A673 (cell line): Measurements from ENCODE around the gene KLC4. TPM values are rescaled to one million over a fixed set of nuclear protein-coding genes. Genes with fewer than 3 reads are reported as not detected.

Experiments used
- BruUV-seq: library from RNA; stranded (reverse); fragments of 400-500 nt; replicated peaks from 2 replicates; lab custom pipeline; 2021; lab: Mats Ljungman, UMichigan
- CTCF ChIA-PET: fragments of 300-600 bp; sonication (Branson Sonifier 250); formaldehyde crosslinking; loops from one replicate; lab custom pipeline; 2022; ENCODE audit warnings: antibody characterized with exemption; lab: Charles Lee
- POLR2A ChIA-PET: fragments of 300-600 bp; sonication (Branson Sonifier 250); formaldehyde crosslinking; loops from one replicate; lab custom pipeline; 2022; ENCODE audit warnings: antibody characterized with exemption; ENCODE audit not compliant: low non-redundant PET; lab: Charles Lee
- DNase-seq: peaks from one replicate; pipeline ENCODE4 v3.0.0-alpha.2; 2015; ENCODE audit warnings: low spot score
- H3K27ac ChIP-seq: fragments of 200-600 bp; sonication (generic); 2 replicates; pipeline ENCODE4 v1.5.1; 2016; ENCODE audit warnings: mixed run types, low read depth, mild to moderate bottlenecking, mixed read lengths, antibody characterized with exemption, low read length; ENCODE audit not compliant: poor library complexity, severe bottlenecking
- H3K27me3 ChIP-seq: fragments of 200-600 bp; sonication (generic); replicated peaks from 2 replicates; pipeline ENCODE4 v1.6.1; 2017; ENCODE audit warnings: mixed run types, low read depth, mild to moderate bottlenecking, mixed read lengths, antibody characterized with exemption, low read length; ENCODE audit not compliant: insufficient read depth, poor library complexity
- H3K36me3 ChIP-seq: fragments of 200-600 bp; sonication (generic); 2 replicates; pipeline ENCODE4 v1.6.1; 2016; ENCODE audit warnings: mixed run types, mild to moderate bottlenecking, mixed read lengths, antibody characterized with exemption, low read length; ENCODE audit not compliant: insufficient read depth, poor library complexity, severe bottlenecking
- H3K4me1 ChIP-seq: fragments of 200-600 bp; sonication (generic); 2 replicates; pipeline ENCODE4 v1.6.1; 2017; ENCODE audit warnings: mixed run types, mild to moderate bottlenecking, mixed read lengths, antibody characterized with exemption, low read length; ENCODE audit not compliant: insufficient read depth, poor library complexity, severe bottlenecking
- H3K4me3 ChIP-seq: fragments of 200-600 bp; sonication (generic); 2 replicates; pipeline ENCODE4 v1.5.1; 2016; ENCODE audit warnings: low read depth, mixed run types, mild to moderate bottlenecking, mixed read lengths, low read length; ENCODE audit not compliant: poor library complexity, severe bottlenecking
- H3K9me3 ChIP-seq: fragments of 200-600 bp; sonication (generic); 2 replicates; pipeline ENCODE4 v1.6.1; 2016; ENCODE audit warnings: mixed run types, low read depth, mild to moderate bottlenecking, mixed read lengths, antibody characterized with exemption, low read length; ENCODE audit not compliant: poor library complexity, severe bottlenecking
- EZH2 ChIP-seq: fragments of 200-600 bp; sonication (generic); IDR thresholded peaks from 2 replicates; pipeline ENCODE4 v1.6.1; 2017; ENCODE audit warnings: borderline replicate concordance, low read depth, mild to moderate bottlenecking, mixed read lengths, antibody characterized with exemption, low read length; ENCODE audit not compliant: poor library complexity, severe bottlenecking
- intact Hi-C: fragments of 100-400 bp; cut with micrococcal nuclease; formaldehyde crosslinking; loops from one replicate; pipeline ENCODE4 v1.10.0; 2022; ENCODE audit not compliant: unreplicated experiment
- total RNA-seq: library from RNA; stranded (reverse); gene quantifications from 2 replicates; pipeline ENCODE4 v1.2.3, GENCODE V29; 2021
- TF ChIP-seq, protein P1 (sequence below): fragments of 300-800, 200-600 bp; sonication (generic); conservative IDR thresholded peaks from 2 replicates; pipeline ENCODE4 v1.5.1; 2017; ENCODE audit warnings: low read depth, mild to moderate bottlenecking, antibody characterized with exemption, low read length, moderate library complexity, mixed read lengths

KLC4 gene
- total RNA-seq, 1 experiment from 2014 or later = 21.3 TPM

DNA sequence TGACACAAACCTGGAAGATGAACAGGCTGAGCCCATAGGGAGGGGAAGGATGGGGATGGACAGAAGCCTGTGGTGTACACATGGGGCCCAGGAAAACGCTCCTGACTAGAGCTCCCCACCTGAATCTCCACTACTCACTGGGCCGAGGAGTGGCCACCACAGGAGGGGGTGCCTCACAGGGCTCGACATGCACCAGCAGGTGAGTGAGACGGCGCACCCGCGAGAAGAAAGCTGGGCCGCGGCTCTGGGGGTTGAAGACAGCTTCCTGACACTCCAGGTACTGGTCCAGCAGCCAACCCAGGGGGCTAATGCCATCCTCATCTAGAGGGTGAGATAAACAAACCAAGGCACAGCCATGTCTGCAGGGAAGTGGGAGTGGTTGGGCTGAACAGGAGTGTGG, 16.1 kb upstream of the KLC4 start:
- no peak for TF ChIP-seq EZH2
- TF ChIP-seq, protein P1, sequence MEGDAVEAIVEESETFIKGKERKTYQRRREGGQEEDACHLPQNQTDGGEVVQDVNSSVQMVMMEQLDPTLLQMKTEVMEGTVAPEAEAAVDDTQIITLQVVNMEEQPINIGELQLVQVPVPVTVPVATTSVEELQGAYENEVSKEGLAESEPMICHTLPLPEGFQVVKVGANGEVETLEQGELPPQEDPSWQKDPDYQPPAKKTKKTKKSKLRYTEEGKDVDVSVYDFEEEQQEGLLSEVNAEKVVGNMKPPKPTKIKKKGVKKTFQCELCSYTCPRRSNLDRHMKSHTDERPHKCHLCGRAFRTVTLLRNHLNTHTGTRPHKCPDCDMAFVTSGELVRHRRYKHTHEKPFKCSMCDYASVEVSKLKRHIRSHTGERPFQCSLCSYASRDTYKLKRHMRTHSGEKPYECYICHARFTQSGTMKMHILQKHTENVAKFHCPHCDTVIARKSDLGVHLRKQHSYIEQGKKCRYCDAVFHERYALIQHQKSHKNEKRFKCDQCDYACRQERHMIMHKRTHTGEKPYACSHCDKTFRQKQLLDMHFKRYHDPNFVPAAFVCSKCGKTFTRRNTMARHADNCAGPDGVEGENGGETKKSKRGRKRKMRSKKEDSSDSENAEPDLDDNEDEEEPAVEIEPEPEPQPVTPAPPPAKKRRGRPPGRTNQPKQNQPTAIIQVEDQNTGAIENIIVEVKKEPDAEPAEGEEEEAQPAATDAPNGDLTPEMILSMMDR = no peak
- no peak for DNase-seq
- Histone ChIP-seq H3K27me3 (no peaks in the 10 kb centered on the region), H3K36me3 (peaks cover 55% of the 10 kb centered on the region), H3K27ac (no peak overlapping the region), H3K9me3 (no peaks in the 10 kb centered on the region), H3K4me3 (no peak overlapping the region), H3K4me1 (no peaks in the 10 kb centered on the region)
- no TSS peak for BruUV-seq
- intact Hi-C loops = no loop called here
- ChIA-PET CTCF (no interaction called here), POLR2A (no interaction called here)

DNA sequence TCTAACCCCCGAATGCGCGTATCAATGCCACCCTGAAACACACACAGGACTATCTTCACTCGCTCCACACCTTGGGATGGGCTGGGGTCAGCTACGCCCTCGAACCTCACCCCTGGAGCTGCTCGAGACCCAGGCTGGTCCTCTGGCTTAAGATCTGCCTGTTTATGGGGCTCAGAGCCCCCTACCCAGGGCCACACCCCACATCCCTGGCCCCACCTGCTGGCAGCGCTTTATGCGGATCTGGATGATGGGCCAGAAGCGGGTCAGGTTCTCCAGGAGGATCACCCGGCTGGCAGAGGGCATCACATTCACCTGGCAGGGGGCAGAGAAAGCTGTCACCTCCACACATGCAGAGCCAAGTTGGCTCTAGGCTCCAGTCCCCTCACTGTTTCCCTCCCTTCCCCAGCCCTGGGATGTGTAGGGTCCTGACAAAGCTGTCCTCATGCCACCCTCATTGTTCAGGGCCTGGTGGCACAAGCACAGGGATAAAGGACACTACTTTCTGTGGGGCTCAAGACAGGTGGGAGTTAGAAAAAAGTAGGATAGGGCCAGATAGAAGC, 14.0 kb upstream of the KLC4 start:
- no peaks in the 10 kb centered on the region for H3K27me3 ChIP-seq
- H3K4me3 ChIP-seq = no peak overlapping the region
- intact Hi-C loops = no loop called here
- BruUV-seq = no TSS peak
- CTCF ChIA-PET = no interaction called here
- POLR2A ChIA-PET = interaction anchor here (0.8 kb wide), 1 partner anchor 14 kb away, joined by 3 read pairs; the partner anchor contains the start of genes KLC4 and MRPL2
- no peaks in the 10 kb centered on the region for H3K4me1 ChIP-seq
- no peak overlapping the region for H3K27ac ChIP-seq
- TF ChIP-seq, protein P1 = no peak
- TF ChIP-seq EZH2 = no peak
- no peaks in the 10 kb centered on the region for H3K9me3 ChIP-seq
- no peak for DNase-seq
- H3K36me3 ChIP-seq = peaks cover 64% of the 10 kb centered on the region

DNA sequence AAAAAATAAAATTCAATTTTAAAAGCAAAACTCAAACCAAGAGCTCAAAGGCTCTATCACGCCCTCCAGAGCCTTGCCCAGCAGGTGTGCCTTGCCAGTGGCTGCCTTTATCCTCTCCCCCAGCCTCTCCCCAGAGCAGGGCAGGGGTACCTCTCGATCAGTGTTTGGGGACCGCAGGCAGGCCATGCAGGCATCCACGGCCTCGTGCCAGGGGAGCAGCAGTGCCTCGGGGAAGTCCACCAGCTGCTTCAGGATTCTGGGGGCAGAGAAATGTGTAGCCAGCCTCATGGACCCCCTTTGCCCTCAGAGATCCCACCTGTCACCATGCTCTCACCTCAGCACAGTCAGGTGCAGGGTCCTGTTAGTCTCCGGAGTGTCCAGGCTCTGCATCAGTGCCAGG, 11.4 kb upstream of the KLC4 start:
- POLR2A ChIA-PET = no interaction called here
- Histone ChIP-seq H3K36me3 (peaks cover 66% of the 10 kb centered on the region), H3K4me1 (peaks cover 19% of the 10 kb centered on the region), H3K27ac (no peak overlapping the region), H3K9me3 (no peaks in the 10 kb centered on the region), H3K27me3 (no peaks in the 10 kb centered on the region), H3K4me3 (no peak overlapping the region)
- DNase-seq = no peak
- TF ChIP-seq, protein P1 = no peak
- TF ChIP-seq EZH2 = no peak
- CTCF ChIA-PET = no interaction called here
- BruUV-seq = no TSS peak
- intact Hi-C loops = no loop called here
